CD4-positive, CD25-positive, alpha-beta regulatory T cell (primary cell): Measurements from ENCODE around the gene SLC7A5. TPM values are rescaled to one million over a fixed set of nuclear protein-coding genes. Genes with fewer than 3 reads are reported as not detected.

ENCODE experiments used
- ATAC-seq, 2 donors: fragments of 150-1000 bp; cut with Tn5 transposase; one replicate each; pipeline ENCODE4 v1.10.0; 2021; ENCODE audit warnings: low read depth in 2 of 2, moderate number of reproducible peaks in 2 of 2, moderate library complexity in 1 of 2
- DNase-seq, 3 donors: peaks; one replicate each; pipeline versions ENCODE4 v3.0.0 to v3.0.0-alpha.2; 2012 to 2022; ENCODE audit warnings: mixed read lengths in 1 of 3
- H3K27ac ChIP-seq: one replicate; pipeline ENCODE4 v1.7.0; 2013; ENCODE audit warnings: mild to moderate bottlenecking, low read length; ENCODE audit not compliant: insufficient read depth, poor library complexity, severe bottlenecking
- H3K27me3 ChIP-seq: one replicate; pipeline ENCODE4 v1.7.0; 2013; ENCODE audit warnings: low read length; ENCODE audit not compliant: control insufficient read depth, insufficient read depth
- H3K36me3 ChIP-seq: one replicate; pipeline ENCODE4 v1.7.0; 2013; ENCODE audit warnings: mild to moderate bottlenecking, low read length, moderate library complexity; ENCODE audit not compliant: control insufficient read depth, insufficient read depth
- H3K4me1 ChIP-seq: 2 replicates; pipeline ENCODE4 v1.7.0; 2013; ENCODE audit warnings: mild to moderate bottlenecking, low read length; ENCODE audit not compliant: insufficient read depth, control insufficient read depth, poor library complexity, severe bottlenecking
- H3K4me3 ChIP-seq: one replicate; pipeline ENCODE4 v1.7.0; 2013; ENCODE audit warnings: low read depth, mild to moderate bottlenecking, low read length, moderate library complexity
- H3K9me3 ChIP-seq, 2 experiments: 1 replicate in 1 of 2; 2 replicates in 1 of 2; pipeline ENCODE4 v1.7.0; 2013; ENCODE audit warnings: low read length in 2 of 2, mild to moderate bottlenecking in 1 of 2, moderate library complexity in 1 of 2; ENCODE audit not compliant: control insufficient read depth in 2 of 2
- H3K27ac Mint-ChIP-seq, 3 donors: one replicate each; pipeline ENCODE4 v1.8.0; 2020 to 2022; ENCODE audit warnings: mild to moderate bottlenecking in 3 of 3, mixed read lengths in 3 of 3, moderate library complexity in 2 of 3
- H3K27me3 Mint-ChIP-seq: one replicate; pipeline ENCODE4 v1.8.0; 2022; ENCODE audit warnings: mild to moderate bottlenecking, mixed read lengths
- H3K36me3 Mint-ChIP-seq: one replicate; pipeline ENCODE4 v1.8.0; 2020; ENCODE audit warnings: mixed read lengths
- H3K4me1 Mint-ChIP-seq, 4 donors: one replicate each; pipeline ENCODE4 v1.8.0; 2020 to 2022; ENCODE audit warnings: mixed read lengths in 4 of 4, mild to moderate bottlenecking in 1 of 4
- H3K4me3 Mint-ChIP-seq, 4 donors: one replicate each; pipeline ENCODE4 v1.8.0; 2020 to 2022; ENCODE audit warnings: mild to moderate bottlenecking in 4 of 4, mixed read lengths in 4 of 4, moderate library complexity in 3 of 4
- H3K9me3 Mint-ChIP-seq, 7 donors: one replicate each; pipeline ENCODE4 v1.8.0; 2020 to 2022; ENCODE audit warnings: mixed read lengths in 7 of 7, mild to moderate bottlenecking in 3 of 7, moderate library complexity in 2 of 7
- polyA plus RNA-seq, 4 donors: library from polyadenylated mRNA; unstranded; fragments of 300-500 nt; fragmentation: Illumina TruSeq; gene quantifications; one replicate each; pipeline ENCODE4 v1.2.3, GENCODE V29; 2021
- total RNA-seq: library from RNA; stranded (reverse); gene quantifications from one replicate; pipeline ENCODE4 v1.2.3, GENCODE V29; 2022

Gene SLC7A5
- total and polyA plus RNA-seq, 5 donors from 2014 or later, result 10.3 to 111 (median 12.3) TPM

- H3K36me3 Mint-ChIP-seq, result peaks cover 4% of the 10 kb centered on the region
- ATAC-seq (no peak), DNase-seq (no peak)
- H3K4me3 ChIP-seq, result no peak overlapping the region
- peak overlapping the region in 1 of 4 donors; percentile 47 for H3K4me3 Mint-ChIP-seq
- H3K9me3 Mint-ChIP-seq, result peaks cover 0 to 3% (median 0%) of the 10 kb centered on the region in 7 donors
- H3K27me3 ChIP-seq, result no peaks in the 10 kb centered on the region
- no peaks in the 10 kb centered on the region for H3K4me1 ChIP-seq
- no peaks in the 10 kb centered on the region for H3K36me3 ChIP-seq
- no peak overlapping the region for H3K27ac Mint-ChIP-seq
- no peak overlapping the region for H3K27ac ChIP-seq
- no peaks in the 10 kb centered on the region for H3K27me3 Mint-ChIP-seq
- no peaks in the 10 kb centered on the region for H3K4me1 Mint-ChIP-seq
- no peaks in the 10 kb centered on the region for H3K9me3 ChIP-seq
These were observed 68.8 kb downstream of the SLC7A5 start for GRCh38 chr16:87800497-87800896.

DNA sequence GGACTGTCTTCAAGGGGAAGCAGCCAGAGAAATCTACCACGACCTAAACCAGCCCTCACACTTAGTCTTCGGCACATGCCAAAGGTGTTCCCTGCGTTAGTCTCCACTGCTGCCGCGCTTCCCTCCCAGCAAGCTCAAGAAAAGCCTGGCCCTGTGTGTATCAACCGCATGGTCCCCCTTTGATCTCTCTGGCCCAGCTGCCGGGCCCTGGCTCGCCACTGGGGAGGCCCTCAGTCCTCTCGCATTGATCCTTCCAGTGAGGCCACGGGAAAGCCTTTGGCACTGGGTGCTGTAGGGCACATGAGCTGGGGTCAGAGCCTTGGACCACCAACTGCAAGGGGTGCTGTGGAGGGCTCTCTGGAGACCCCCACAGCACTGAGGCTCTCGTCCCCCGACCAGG is 74.0 kb downstream of the SLC7A5 start:
- peaks cover 4% of the 10 kb centered on the region for H3K27me3 Mint-ChIP-seq
- no peak for ATAC-seq
- Histone ChIP-seq H3K36me3 (no peaks in the 10 kb centered on the region), H3K9me3 (no peaks in the 10 kb centered on the region), H3K27me3 (no peaks in the 10 kb centered on the region), H3K27ac (no peak overlapping the region), H3K4me1 (no peaks in the 10 kb centered on the region), H3K4me3 (no peak overlapping the region)
- peaks cover 4% of the 10 kb centered on the region for H3K36me3 Mint-ChIP-seq
- no peak for DNase-seq
- H3K4me1 Mint-ChIP-seq, result no peaks in the 10 kb centered on the region
- H3K9me3 Mint-ChIP-seq, result peaks cover 0 to 3% (median 0%) of the 10 kb centered on the region in 7 donors
- no peak overlapping the region for H3K27ac Mint-ChIP-seq
- no peak overlapping the region for H3K4me3 Mint-ChIP-seq

- Histone ChIP-seq H3K4me1 (no peaks in the 10 kb centered on the region), H3K36me3 (no peaks in the 10 kb centered on the region), H3K27ac (no peak overlapping the region), H3K4me3 (no peak overlapping the region), H3K27me3 (no peaks in the 10 kb centered on the region), H3K9me3 (no peaks in the 10 kb centered on the region)
- Mint-ChIP-seq H3K4me3 (no peak overlapping the region), H3K36me3 (peaks cover 4% of the 10 kb centered on the region), H3K27me3 (peaks cover 4% of the 10 kb centered on the region), H3K4me1 (no peaks in the 10 kb centered on the region), H3K9me3 (no peaks in the 10 kb centered on the region), H3K27ac (no peak overlapping the region)
- ATAC-seq, result no peak
- DNase-seq, result no peak
These were observed 74.7 kb downstream of the SLC7A5 start for GRCh38 chr16:87794485-87795078.

- H3K4me1 Mint-ChIP-seq, result no peaks in the 10 kb centered on the region
- Histone ChIP-seq H3K36me3 (no peaks in the 10 kb centered on the region), H3K27me3 (no peaks in the 10 kb centered on the region), H3K27ac (no peak overlapping the region), H3K9me3 (no peaks in the 10 kb centered on the region), H3K4me1 (no peaks in the 10 kb centered on the region), H3K4me3 (no peak overlapping the region)
- DNase-seq (no peak), ATAC-seq (no peak)
- peaks cover 4% of the 10 kb centered on the region for H3K27me3 Mint-ChIP-seq
- no peaks in the 10 kb centered on the region for H3K9me3 Mint-ChIP-seq
- no peaks in the 10 kb centered on the region for H3K36me3 Mint-ChIP-seq
- no peak overlapping the region for H3K4me3 Mint-ChIP-seq
- H3K27ac Mint-ChIP-seq, result no peak overlapping the region
These were observed 77.1 kb downstream of the SLC7A5 start for GRCh38 chr16:87792205-87792565.

DNA sequence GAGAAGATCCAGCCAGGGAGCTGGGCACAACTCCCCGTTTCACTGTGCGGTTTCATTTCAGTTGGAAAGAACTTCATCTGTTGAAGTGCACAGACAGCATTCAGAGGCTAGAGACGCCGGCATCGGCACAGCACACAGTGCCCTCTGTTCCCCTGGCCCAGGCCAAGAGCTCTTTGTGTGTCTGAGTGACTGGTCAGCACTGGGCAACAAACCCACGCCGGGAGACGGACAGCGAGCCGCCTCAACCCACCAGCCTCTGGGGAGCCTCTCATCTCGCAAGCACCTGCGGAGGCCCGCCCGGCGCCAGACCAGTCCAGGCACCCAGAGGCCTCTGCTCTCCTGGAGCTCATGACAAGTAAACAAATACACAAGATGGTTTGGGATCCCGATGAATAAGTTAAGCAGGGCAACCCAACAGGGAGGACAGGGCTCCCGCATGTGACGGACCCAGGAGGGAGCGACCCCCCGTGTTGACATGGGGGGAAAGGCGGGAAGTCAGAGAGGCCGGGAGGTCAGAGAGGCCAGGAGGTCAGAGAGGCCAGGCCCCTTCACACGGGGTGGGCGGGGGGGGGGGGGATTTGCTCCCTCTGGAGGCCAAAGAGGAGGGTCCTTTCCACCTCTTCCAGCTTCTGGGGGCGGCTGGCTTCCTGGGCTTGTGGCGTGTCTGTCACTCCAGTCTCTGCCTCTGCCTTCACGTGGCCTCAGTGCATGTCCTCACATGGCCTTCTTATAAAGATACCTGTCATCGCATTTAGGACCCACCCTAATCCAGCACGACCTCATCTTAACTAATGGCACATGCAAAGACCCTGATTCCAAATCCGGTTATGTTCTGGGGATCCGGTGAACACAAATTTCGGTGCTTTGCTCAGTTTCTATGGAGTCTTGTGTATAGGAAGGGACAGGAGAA is 77.8 kb downstream of the SLC7A5 start:
- Histone ChIP-seq H3K9me3 (no peaks in the 10 kb centered on the region), H3K36me3 (no peaks in the 10 kb centered on the region), H3K27me3 (no peaks in the 10 kb centered on the region), H3K4me3 (no peak overlapping the region), H3K4me1 (no peaks in the 10 kb centered on the region), H3K27ac (no peak overlapping the region)
- Mint-ChIP-seq H3K4me3 (no peak overlapping the region), H3K9me3 (no peaks in the 10 kb centered on the region), H3K4me1 (no peaks in the 10 kb centered on the region), H3K36me3 (no peaks in the 10 kb centered on the region), H3K27ac (no peak overlapping the region), H3K27me3 (peaks cover 4% of the 10 kb centered on the region)
- DNase-seq (no peak), ATAC-seq (no peak)

GRCh38 chr16:87790292-87791100 is 78.8 kb downstream of the SLC7A5 start:
- no peaks in the 10 kb centered on the region for H3K36me3 Mint-ChIP-seq
- no peaks in the 10 kb centered on the region for H3K9me3 Mint-ChIP-seq
- H3K4me3 ChIP-seq, result no peak overlapping the region
- DNase-seq, result no peak
- ATAC-seq, result no peak
- H3K27me3 Mint-ChIP-seq, result peaks cover 4% of the 10 kb centered on the region
- no peak overlapping the region for H3K27ac Mint-ChIP-seq
- no peak overlapping the region for H3K4me3 Mint-ChIP-seq
- H3K27me3 ChIP-seq, result no peaks in the 10 kb centered on the region
- H3K9me3 ChIP-seq, result no peaks in the 10 kb centered on the region
- no peak overlapping the region for H3K27ac ChIP-seq
- H3K36me3 ChIP-seq, result no peaks in the 10 kb centered on the region
- H3K4me1 ChIP-seq, result no peaks in the 10 kb centered on the region
- H3K4me1 Mint-ChIP-seq, result no peaks in the 10 kb centered on the region

GRCh38 chr16:87789437-87790291 is 79.6 kb downstream of the SLC7A5 start:
- no peaks in the 10 kb centered on the region for H3K9me3 Mint-ChIP-seq
- no peak overlapping the region for H3K27ac Mint-ChIP-seq
- Histone ChIP-seq H3K36me3 (no peaks in the 10 kb centered on the region), H3K9me3 (no peaks in the 10 kb centered on the region), H3K4me3 (no peak overlapping the region), H3K27me3 (no peaks in the 10 kb centered on the region), H3K4me1 (no peaks in the 10 kb centered on the region), H3K27ac (no peak overlapping the region)
- no peak for ATAC-seq
- DNase-seq, result no peak
- no peaks in the 10 kb centered on the region for H3K4me1 Mint-ChIP-seq
- peaks cover 4% of the 10 kb centered on the region for H3K27me3 Mint-ChIP-seq
- H3K36me3 Mint-ChIP-seq, result no peaks in the 10 kb centered on the region
- peak overlapping the region in 1 of 4 donors; percentile 32 for H3K4me3 Mint-ChIP-seq
